CD14-positive monocyte (primary cell): Measurements from ENCODE around the gene ATP6V0E2. TPM values are rescaled to one million over a fixed set of nuclear protein-coding genes. Genes with fewer than 3 reads are reported as not detected.

ENCODE experiments used
- DNase-seq, 3 donors: peaks; one replicate each; pipeline ENCODE4 v3.0.0-alpha.2; 2011 to 2022
- H2AFZ ChIP-seq: 2 replicates; pipeline ENCODE4 v1.6.0; 2012; ENCODE audit warnings: mild to moderate bottlenecking, low read depth, low read length, inconsistent platforms; ENCODE audit not compliant: insufficient read depth, poor library complexity, severe bottlenecking
- H3K27ac ChIP-seq, 2 donors: 1 replicate in 1 of 2; 2 replicates in 1 of 2; pipeline ENCODE4 v1.5.1; 2012 to 2013; ENCODE audit warnings: low read length in 2 of 2, control low read depth in 1 of 2, inconsistent platforms in 1 of 2, low read depth in 1 of 2, mild to moderate bottlenecking in 1 of 2
- H3K27me3 ChIP-seq, 2 donors: one replicate each; pipeline versions ENCODE4 v1.6.0 to v1.6.1; 2011 to 2013; ENCODE audit warnings: low read length in 2 of 2; ENCODE audit not compliant: control insufficient read depth in 2 of 2, insufficient read depth in 2 of 2
- H3K36me3 ChIP-seq, 2 donors: replicated peaks in 1 of 2; 1 replicate in 1 of 2; 2 replicates in 1 of 2; pipeline versions ENCODE4 v1.5.1 to v1.6.1; 2012 to 2013; ENCODE audit warnings: low read length in 2 of 2, control low read depth in 1 of 2, inconsistent platforms in 1 of 2, mild to moderate bottlenecking in 1 of 2; ENCODE audit not compliant: insufficient read depth in 2 of 2, control insufficient read depth in 1 of 2
- H3K4me1 ChIP-seq, 2 donors: 1 replicate in 1 of 2; 2 replicates in 1 of 2; pipeline versions ENCODE4 v1.5.1 to v1.6.1; 2012 to 2013; ENCODE audit warnings: low read length in 2 of 2, control low read depth in 1 of 2, inconsistent platforms in 1 of 2, mild to moderate bottlenecking in 1 of 2, moderate library complexity in 1 of 2; ENCODE audit not compliant: insufficient read depth in 2 of 2, control insufficient read depth in 1 of 2
- H3K4me2 ChIP-seq: replicated peaks from 2 replicates; pipeline ENCODE3; 2012; ENCODE audit warnings: low read length, moderate library complexity, mild to moderate bottlenecking; ENCODE audit not compliant: poor library complexity, severe bottlenecking; ENCODE audit errors: extremely low read depth
- H3K4me3 ChIP-seq, 3 experiments: fragments of 200-600 bp in 1 of 3; sonication (generic) in 1 of 3; replicated peaks in 1 of 3; 1 replicate in 2 of 3; 2 replicates in 1 of 3; pipeline ENCODE4 v1.5.1; 2011 to 2013; ENCODE audit warnings: low read length in 3 of 3, mild to moderate bottlenecking in 3 of 3, control low read depth in 2 of 3, low read depth in 2 of 3, inconsistent platforms in 1 of 3, moderate library complexity in 1 of 3
- H3K79me2 ChIP-seq: 2 replicates; pipeline ENCODE4 v1.6.0; 2012; ENCODE audit warnings: mild to moderate bottlenecking, control low read depth, inconsistent platforms, low read length, moderate library complexity; ENCODE audit not compliant: insufficient read depth
- H3K9ac ChIP-seq: 2 replicates; pipeline ENCODE4 v1.6.0; 2017; ENCODE audit warnings: low read length, mild to moderate bottlenecking; ENCODE audit not compliant: insufficient read depth, poor library complexity, severe bottlenecking
- H3K9me3 ChIP-seq, 2 donors: replicated peaks in 1 of 2; 1 replicate in 1 of 2; 2 replicates in 1 of 2; pipeline versions ENCODE4 v1.5.1 to v1.6.1; 2012 to 2013; ENCODE audit warnings: low read length in 2 of 2, control low read depth in 1 of 2; ENCODE audit not compliant: control insufficient read depth in 1 of 2, insufficient read depth in 1 of 2
- H4K20me1 ChIP-seq: 2 replicates; pipeline ENCODE4 v1.6.0; 2012; ENCODE audit warnings: mild to moderate bottlenecking, low read length, control low read depth, moderate library complexity; ENCODE audit not compliant: insufficient read depth
- H3K27ac Mint-ChIP-seq, 7 donors: one replicate each; pipeline ENCODE4 v1.8.0; 2020; ENCODE audit warnings: mild to moderate bottlenecking in 7 of 7, mixed read lengths in 7 of 7, moderate library complexity in 6 of 7, inconsistent platforms in 2 of 7
- H3K27me3 Mint-ChIP-seq, 3 donors: one replicate each; pipeline ENCODE4 v1.8.0; 2021 to 2022; ENCODE audit warnings: low read depth in 3 of 3, mild to moderate bottlenecking in 3 of 3, mixed read lengths in 3 of 3, moderate library complexity in 3 of 3, inconsistent platforms in 1 of 3
- H3K36me3 Mint-ChIP-seq, 2 donors: one replicate each; pipeline ENCODE4 v1.8.0; 2020; ENCODE audit warnings: mixed read lengths in 2 of 2, inconsistent platforms in 1 of 2, mild to moderate bottlenecking in 1 of 2
- H3K4me1 Mint-ChIP-seq: one replicate; pipeline ENCODE4 v1.8.0; 2020; ENCODE audit warnings: mild to moderate bottlenecking, mixed read lengths
- H3K4me3 Mint-ChIP-seq, 2 donors: one replicate each; pipeline ENCODE4 v1.8.0; 2020; ENCODE audit warnings: mild to moderate bottlenecking in 2 of 2, mixed read lengths in 2 of 2, moderate library complexity in 1 of 2
- H3K9me3 Mint-ChIP-seq, 7 donors: one replicate each; pipeline ENCODE4 v1.8.0; 2020 to 2022; ENCODE audit warnings: mixed read lengths in 7 of 7, mild to moderate bottlenecking in 6 of 7, moderate library complexity in 6 of 7, inconsistent platforms in 2 of 7
- CTCF ChIP-seq: fragments of 200-600 bp; IDR thresholded peaks from one replicate; pipeline ENCODE4 v1.8.0; 2022; ENCODE audit warnings: antibody characterized with exemption, mild to moderate bottlenecking
- WGBS: methylation state at CpG from one replicate; pipeline ENCODE4 v1.1.5; 2013; ENCODE audit warnings: missing lambda C conversion rate; ENCODE audit not compliant: insufficient coverage; 5-methylcytosine and 5-hydroxymethylcytosine counted together
- intact Hi-C, 2 donors: fragments of 100-400 bp; cut with micrococcal nuclease; formaldehyde crosslinking; loops; one replicate each; pipeline versions ENCODE4 v1.15.0 to v1.15.1; 2023
- polyA plus RNA-seq, 3 donors: library from polyadenylated mRNA; depleted of rRNA in 1 of 3; unstranded in 2 of 3; stranded (reverse) in 1 of 3; fragments of 300-500 nt in 2 of 3; fragments of >200 nt in 1 of 3; fragmentation: Illumina TruSeq in 2 of 3; gene quantifications; 1 replicate in 2 of 3; 2 replicates in 1 of 3; pipeline ENCODE4 v1.2.3, GENCODE V29; 2012 to 2021

The ATP6V0E2 gene
- polyA plus RNA-seq, 3 donors = 4.4 to 13.3 (median 8.2) TPM

GRCh38 chr7:149864751-149865150 is 9.0 kb upstream of the ATP6V0E2 start:
- no peaks in the 10 kb centered on the region for H3K79me2 ChIP-seq
- no peak for TF ChIP-seq CTCF
- H3K4me3 ChIP-seq = no peak overlapping the region
- H3K4me2 ChIP-seq = no peak overlapping the region
- no peak overlapping the region for H3K27ac ChIP-seq
- H3K27me3 ChIP-seq = no peaks in the 10 kb centered on the region
- H3K36me3 Mint-ChIP-seq = peaks cover 39 to 46% of the 10 kb centered on the region in 2 donors
- no peaks in the 10 kb centered on the region for H3K9me3 Mint-ChIP-seq
- no peak overlapping the region for H3K9ac ChIP-seq
- H3K27ac Mint-ChIP-seq = peak overlapping the region in 1 of 7 donors; percentile 55
- H3K9me3 ChIP-seq = no peaks in the 10 kb centered on the region
- H3K4me1 Mint-ChIP-seq = peaks cover 26% of the 10 kb centered on the region
- peaks cover 22% of the 10 kb centered on the region in 2 donors for H3K4me1 ChIP-seq
- DNase-seq = no peak
- peaks cover 12 to 40% of the 10 kb centered on the region in 2 donors for H3K36me3 ChIP-seq
- H3K4me3 Mint-ChIP-seq = no peak overlapping the region
- WGBS = 92% methylated on average over 11 of the region's 12 CpGs
- H3K27me3 Mint-ChIP-seq = no peaks in the 10 kb centered on the region
- H2AFZ ChIP-seq = no peak overlapping the region
- no peaks in the 10 kb centered on the region for H4K20me1 ChIP-seq
- intact Hi-C loops = no loop called here

GRCh38 chr7:149865437-149865836 is 8.3 kb upstream of the ATP6V0E2 start:
- H3K36me3 ChIP-seq = peaks cover 8 to 33% of the 10 kb centered on the region in 2 donors
- H3K4me3 ChIP-seq = no peak overlapping the region
- no peak overlapping the region for H3K4me2 ChIP-seq
- H2AFZ ChIP-seq = no peak overlapping the region
- no peak overlapping the region for H3K27ac ChIP-seq
- H3K9me3 ChIP-seq = no peaks in the 10 kb centered on the region
- no peak for DNase-seq
- H3K27ac Mint-ChIP-seq = peak overlapping the region in 2 of 7 donors; percentile 46 to 54
- H3K36me3 Mint-ChIP-seq = peaks cover 32 to 39% of the 10 kb centered on the region in 2 donors
- H3K4me1 Mint-ChIP-seq = peaks cover 28% of the 10 kb centered on the region
- H3K9ac ChIP-seq = no peak overlapping the region
- intact Hi-C loops = no loop called here
- H3K9me3 Mint-ChIP-seq = no peaks in the 10 kb centered on the region
- TF ChIP-seq CTCF = no peak
- H3K4me1 ChIP-seq = peaks cover 22% of the 10 kb centered on the region in 2 donors
- H3K27me3 ChIP-seq = no peaks in the 10 kb centered on the region
- no peaks in the 10 kb centered on the region for H3K79me2 ChIP-seq
- no peak overlapping the region for H3K4me3 Mint-ChIP-seq
- H3K27me3 Mint-ChIP-seq = no peaks in the 10 kb centered on the region
- WGBS = 7% methylated on average over 3 of the region's 7 CpGs
- no peaks in the 10 kb centered on the region for H4K20me1 ChIP-seq
